Measurements from ENCODE around the gene ST8SIA4.

The ST8SIA4 gene

DNA sequence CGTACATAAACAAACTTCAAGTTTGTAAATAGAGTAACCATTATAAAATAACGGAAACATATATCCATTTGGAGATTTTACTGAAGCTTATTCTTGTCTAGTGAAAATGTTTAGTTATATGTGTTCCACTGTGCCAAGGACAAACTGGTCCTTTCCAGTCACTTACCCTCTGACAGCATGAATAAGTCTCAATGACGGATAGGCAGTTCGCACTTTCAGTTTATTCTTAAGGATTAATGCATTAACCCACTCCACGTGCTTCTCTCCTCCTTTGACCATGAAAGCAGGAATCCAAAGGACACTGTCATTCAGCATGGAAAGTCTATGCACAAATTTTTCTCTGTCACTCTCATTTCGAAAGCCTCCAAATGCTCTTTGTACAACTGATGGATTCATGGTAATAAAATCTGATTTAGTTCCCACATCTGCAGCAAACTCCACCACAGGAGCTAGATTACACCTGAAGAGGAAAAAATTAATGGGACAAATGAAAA is 47.1 kb downstream of the ST8SIA4 start:
- no peak for TF ChIP-seq GATA3 (IDR thresholded peaks at IDR 0.05; ENCODE audit: low read depth, low read length)
- TF ChIP-seq GATA2 (IDR thresholded peaks at IDR 0.05; ENCODE audit: low read depth, low read length) = no peak

DNA sequence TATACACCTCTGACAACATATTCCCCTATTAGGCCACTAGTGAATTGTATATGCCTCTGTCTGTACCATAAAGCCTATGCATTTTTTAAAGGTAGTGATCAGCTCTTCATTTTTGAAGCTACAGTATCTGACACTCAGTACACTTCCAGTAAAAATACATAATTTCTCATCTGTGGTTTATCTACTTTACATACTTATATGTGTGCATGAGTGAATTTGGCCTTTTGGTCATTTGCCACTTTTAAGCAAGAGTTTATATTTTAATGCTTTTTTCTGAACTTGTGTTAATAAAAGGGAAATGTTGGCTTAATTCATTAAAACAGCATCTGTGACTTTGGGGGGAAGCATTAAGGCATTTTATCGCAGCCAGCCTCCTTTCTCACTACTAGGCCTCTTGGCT is 47.8 kb downstream of the ST8SIA4 start:
- no peak for TF ChIP-seq GATA3 (IDR thresholded peaks at IDR 0.05; ENCODE audit: low read depth, low read length)
- no peak for TF ChIP-seq GATA2 (IDR thresholded peaks at IDR 0.05; ENCODE audit: low read depth, low read length)

DNA sequence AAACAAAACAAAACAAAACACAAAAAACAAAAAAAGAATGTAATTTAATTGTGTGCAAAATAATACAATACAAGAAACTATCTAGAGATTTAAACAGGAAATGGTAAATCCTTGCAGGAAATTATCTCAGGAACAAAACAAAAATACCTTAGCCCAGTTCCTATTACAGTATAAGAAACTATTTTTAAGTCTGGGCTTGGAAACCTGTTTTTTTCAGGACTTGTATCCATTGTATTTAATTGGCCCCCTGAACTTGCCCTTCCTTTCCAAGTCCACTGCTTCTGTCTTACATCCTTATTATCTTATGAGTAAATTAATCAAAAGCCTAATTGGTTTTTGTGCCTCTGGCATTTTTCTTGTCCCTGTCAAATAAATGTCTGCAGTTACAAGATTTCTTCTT is 48.5 kb downstream of the ST8SIA4 start:
- TF ChIP-seq GATA2 (IDR thresholded peaks at IDR 0.05; ENCODE audit: low read depth, low read length) (no peak), GATA3 (IDR thresholded peaks at IDR 0.05; ENCODE audit: low read depth, low read length) (no peak)

DNA sequence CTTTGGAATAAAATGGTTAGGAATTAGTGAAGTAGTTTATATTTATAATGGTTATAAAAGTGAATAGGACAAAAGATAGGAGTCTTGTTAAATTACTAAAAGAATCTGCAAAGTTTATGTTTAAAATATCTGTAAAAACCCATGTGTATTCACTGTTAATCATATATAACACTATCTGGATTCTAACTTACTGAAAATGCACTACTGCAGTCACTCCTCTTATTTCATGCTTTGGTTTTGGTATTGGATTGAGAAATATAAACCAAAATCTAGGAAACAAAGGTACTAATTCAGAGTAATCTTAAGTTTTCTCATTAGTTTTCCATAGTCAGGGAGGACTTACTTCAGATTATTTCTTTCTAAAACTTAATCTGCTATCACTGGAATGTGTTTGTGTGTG is 49.5 kb downstream of the ST8SIA4 start:
- no peak for TF ChIP-seq GATA2 (IDR thresholded peaks at IDR 0.05; ENCODE audit: low read depth, low read length)
- TF ChIP-seq GATA3 (IDR thresholded peaks at IDR 0.05; ENCODE audit: low read depth, low read length) = no peak

DNA sequence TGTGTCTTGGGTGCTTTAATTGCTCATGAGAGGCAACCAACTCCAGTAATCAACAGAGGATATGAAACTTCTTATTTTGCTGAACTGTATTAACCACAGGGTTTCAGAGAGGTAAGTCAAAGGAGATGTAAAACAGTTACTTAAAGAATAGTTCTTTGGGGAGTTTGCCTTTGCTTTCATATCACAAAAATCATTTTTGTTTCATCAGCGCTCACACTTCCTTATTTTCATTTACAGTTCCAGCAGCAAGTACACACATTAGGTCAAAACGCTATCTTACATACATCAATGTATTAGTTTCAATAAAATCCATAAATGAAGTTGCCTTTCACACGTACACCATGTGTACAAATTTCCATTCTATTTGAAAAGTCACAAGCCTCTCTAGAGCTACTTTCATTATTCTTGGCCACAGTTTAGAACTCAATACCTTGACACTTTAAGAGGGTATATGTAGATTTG is 50.1 kb downstream of the ST8SIA4 start:
- TF ChIP-seq GATA3 (IDR thresholded peaks at IDR 0.05; ENCODE audit: low read depth, low read length) (no peak), GATA2 (IDR thresholded peaks at IDR 0.05; ENCODE audit: low read depth, low read length) (no peak)

DNA sequence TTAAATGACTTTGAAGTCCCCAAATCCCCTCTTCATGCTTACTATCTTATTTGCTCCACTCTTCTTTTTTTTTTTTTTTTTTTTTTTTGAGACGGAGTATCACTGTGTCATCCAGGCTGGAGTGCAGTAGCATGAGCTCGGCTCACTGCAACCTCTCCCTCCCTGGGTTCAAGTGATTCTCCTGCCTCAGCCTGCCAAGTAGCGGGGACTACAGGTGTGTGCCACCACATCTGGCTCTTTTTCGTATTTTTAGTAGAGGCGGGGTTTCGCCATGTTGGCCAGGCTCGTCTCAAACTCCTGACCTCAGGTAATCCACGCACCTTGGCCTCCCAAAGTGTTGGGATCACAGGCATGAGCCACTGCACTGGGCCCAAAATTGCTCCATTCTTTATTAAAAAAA is 51.0 kb downstream of the ST8SIA4 start:
- TF ChIP-seq GATA2 (IDR thresholded peaks at IDR 0.05; ENCODE audit: low read depth, low read length) (no peak), GATA3 (IDR thresholded peaks at IDR 0.05; ENCODE audit: low read depth, low read length) (no peak)

DNA sequence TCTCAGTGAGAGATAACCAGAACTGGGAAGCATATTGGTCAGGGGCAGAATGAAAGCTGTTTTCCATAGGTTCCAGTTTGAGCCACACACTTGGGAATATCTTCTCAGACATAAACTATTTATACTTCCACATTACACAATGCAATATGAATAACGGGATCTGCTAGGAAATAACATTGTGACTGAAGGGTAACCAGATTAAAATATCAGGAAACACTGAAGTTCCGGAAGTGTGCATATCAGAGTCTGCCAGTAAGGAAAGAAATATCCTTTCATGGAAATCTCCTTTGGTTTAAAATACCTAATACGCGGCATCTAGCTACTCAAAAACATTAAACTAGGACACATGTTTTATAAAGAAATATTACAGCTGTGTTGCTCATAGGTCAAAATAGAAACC is 56.3 kb downstream of the ST8SIA4 start:
- TF ChIP-seq GATA3 (IDR thresholded peaks at IDR 0.05; ENCODE audit: low read depth, low read length) (no peak), GATA2 (IDR thresholded peaks at IDR 0.05; ENCODE audit: low read depth, low read length) (no peak)

DNA sequence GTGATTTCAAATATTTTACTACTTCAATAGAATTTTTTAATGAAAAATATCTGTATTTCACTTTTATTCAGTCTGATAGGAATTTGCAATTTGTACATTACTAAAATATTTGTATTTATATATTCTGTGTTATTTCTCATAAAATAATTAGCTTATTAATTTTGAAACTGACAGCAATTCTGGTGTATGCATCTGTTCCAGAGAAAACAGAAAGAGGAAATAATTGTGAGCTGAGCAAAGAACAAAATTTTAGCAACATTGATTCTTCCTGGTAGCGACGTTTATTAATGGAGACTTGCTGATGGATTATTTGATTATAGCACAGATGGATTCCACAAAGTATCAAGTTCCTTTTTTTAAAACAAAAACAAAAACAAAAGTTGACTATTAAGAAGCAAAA is 61.0 kb downstream of the ST8SIA4 start:
- TF ChIP-seq GATA3 (IDR thresholded peaks at IDR 0.05; ENCODE audit: low read depth, low read length) (no peak), GATA2 (IDR thresholded peaks at IDR 0.05; ENCODE audit: low read depth, low read length) (no peak)

DNA sequence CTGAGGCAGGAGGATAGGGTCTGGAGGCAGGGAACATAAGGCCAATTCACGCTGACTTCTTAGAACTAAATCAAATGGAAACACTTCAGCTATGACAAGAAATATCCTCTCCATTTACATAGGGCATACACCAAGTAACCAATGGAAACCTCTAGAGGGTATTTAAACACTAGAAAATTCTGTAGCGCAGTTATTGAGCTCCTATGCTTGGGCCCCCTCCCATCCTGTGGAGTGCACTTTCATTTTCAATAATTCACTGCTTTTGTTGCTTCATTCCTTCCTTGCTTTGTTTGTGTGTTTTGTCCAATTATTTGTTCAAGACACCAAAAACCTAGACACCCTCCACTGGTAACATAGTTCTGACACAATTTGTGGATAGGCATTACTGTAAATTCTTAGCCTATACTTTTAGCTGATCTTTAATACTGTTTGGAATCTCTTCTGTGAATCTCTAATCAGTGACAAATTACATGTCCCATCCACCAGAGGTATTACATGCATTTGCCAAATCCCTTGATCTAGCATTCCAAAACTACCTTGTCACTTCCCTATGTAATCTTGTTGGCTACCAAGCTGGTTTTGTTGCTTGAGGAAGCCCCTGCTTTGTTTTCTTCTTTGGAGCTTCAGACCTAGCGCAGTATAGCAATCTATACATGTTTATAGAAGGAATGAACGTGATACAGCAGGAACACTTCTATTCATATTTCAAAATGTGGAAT is 61.6 kb downstream of the ST8SIA4 start:
- no peak for TF ChIP-seq GATA2 (IDR thresholded peaks at IDR 0.05; ENCODE audit: low read depth, low read length)
- TF ChIP-seq GATA3 (IDR thresholded peaks at IDR 0.05; ENCODE audit: low read depth, low read length) = no peak

DNA sequence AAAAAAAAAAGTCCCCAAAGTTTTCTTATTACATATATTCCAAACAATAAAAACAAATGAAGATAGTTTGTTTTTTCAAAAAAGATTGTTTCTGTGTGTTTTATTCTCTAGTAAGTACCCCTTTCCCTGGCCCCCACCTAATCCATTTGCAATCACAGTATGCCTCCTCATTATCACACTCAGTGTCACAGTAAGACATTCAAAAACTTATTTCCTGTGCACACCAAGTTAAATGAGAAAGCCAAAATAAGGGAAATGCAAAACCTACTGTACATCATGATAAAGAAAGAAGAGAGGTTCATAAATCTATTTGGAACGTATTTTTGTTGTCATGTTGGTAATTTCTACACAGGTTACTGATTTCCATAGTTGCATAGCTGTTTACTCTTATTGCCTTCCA is 62.3 kb downstream of the ST8SIA4 start:
- TF ChIP-seq GATA3 (IDR thresholded peaks at IDR 0.05; ENCODE audit: low read depth, low read length) = no peak
- no peak for TF ChIP-seq GATA2 (IDR thresholded peaks at IDR 0.05; ENCODE audit: low read depth, low read length)

DNA sequence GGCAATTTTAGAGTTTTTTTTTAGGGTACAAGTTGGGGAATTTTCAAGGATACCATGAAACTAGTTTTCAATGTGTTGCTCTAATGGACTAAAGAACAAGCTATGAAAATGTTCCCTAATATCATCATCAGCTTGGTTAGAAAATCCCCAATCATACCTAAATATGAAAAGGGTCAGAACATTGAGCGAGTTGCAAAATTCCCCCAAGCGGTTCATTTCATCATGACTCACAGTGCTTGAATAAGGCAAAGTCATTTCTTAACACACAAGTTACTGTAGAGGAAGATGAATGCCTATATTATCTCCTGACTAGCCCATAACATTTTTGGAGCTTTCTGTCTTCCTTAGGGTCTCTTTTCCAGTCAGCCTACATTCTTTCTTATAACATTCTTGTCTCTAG is 62.7 kb downstream of the ST8SIA4 start:
- no peak for TF ChIP-seq GATA2 (IDR thresholded peaks at IDR 0.05; ENCODE audit: low read depth, low read length)
- no peak for TF ChIP-seq GATA3 (IDR thresholded peaks at IDR 0.05; ENCODE audit: low read depth, low read length)

DNA sequence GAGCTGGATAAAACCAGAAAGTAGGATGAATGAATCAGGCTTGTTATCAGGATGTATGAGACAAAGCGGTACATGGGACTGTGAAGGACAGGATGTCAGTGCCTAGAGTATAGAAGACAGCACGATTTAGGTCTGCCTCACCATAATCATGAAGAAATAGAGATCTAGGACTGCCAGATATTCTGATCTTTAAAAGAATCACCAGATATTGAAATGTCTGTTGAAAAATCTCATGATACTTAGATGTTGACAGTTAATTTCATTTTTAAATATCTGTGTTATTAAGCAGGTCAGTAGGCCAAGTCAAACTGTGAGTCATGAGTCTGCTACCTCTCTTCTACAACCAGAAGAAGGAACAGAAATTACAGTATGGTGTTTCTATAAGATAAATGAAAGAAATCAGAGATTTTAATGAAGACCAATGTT is 65.0 kb downstream of the ST8SIA4 start:
- TF ChIP-seq GATA3 (IDR thresholded peaks at IDR 0.05; ENCODE audit: low read depth, low read length) (no peak), GATA2 (IDR thresholded peaks at IDR 0.05; ENCODE audit: low read depth, low read length) (no peak)

DNA sequence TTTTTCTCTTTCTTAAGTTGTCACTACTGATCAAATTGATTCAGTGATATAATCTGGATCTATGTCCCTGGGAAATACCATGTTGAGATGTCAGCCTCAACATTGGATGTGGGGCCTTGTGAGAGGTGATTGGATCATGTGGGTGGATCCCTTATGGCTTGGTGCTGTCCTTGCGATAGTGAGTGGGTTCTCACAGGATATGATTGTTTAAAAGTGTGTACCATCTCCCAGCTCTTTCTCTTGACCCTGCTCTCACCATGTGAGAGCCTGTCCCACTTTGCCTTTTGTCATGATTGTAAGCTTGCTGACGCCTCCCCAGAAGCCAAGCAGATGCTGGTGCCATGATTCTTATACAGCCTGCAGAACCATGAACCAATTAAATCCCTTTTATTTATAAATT is 68.6 kb downstream of the ST8SIA4 start:
- no peak for TF ChIP-seq GATA3 (IDR thresholded peaks at IDR 0.05; ENCODE audit: low read depth, low read length)
- no peak for TF ChIP-seq GATA2 (IDR thresholded peaks at IDR 0.05; ENCODE audit: low read depth, low read length)

DNA sequence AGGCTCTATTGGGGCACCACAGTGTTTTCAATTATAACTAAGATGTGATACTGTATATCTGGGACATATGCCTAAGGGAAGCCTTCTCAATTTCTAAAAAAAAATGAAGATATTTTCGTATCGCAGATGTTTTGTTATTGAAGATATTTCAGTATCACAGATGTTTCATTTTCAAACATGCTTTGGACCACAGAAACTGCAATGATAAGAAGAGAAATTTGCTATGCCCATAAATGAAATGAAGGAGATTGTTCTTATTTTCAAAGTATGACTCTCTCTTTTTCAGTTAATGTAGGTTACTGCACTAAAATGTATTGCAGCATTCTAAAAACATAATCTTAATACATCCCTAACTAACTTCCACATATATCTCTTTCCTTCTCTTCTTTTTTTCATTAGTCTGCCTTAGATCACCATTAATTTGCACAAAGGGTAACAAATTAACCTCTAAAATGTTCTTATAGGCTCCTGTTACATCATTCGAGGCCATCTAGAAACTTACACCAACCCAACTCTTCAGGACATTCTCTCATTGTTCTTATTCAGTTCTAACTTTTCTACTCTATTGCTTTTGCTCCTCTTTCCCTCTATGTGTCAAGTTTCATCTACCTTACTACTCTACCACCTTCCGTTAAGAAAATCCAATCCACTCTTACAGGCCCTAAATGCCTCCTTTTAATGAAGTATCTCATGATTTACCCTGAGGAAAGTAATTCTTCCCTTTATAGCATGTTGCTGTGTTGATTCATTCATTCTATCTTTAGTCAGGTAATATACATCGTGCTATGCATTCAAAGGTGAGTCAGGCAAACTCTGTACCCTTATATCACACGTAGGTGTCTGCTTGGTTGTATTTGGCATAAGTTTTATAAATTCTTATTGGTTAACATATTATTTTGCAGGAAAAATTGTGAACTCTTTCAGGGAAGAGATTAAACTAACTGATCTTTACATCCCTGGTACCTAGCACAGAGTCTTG is 70.5 kb downstream of the ST8SIA4 start:
- TF ChIP-seq GATA2 (IDR thresholded peaks at IDR 0.05; ENCODE audit: low read depth, low read length) (no peak), GATA3 (IDR thresholded peaks at IDR 0.05; ENCODE audit: low read depth, low read length) (no peak)
